COLO829 (cell line): Measurements from ENCODE around the gene INPPL1.
"Not testable (repeated sequence)": the region's sequence is repeated elsewhere in the genome, so short reads cannot be mapped to it uniquely, and the experiment has no call there.

Source experiments
- DNase-seq: peaks from one replicate; pipeline ENCODE4 v3.0.0; 2012; ENCODE audit warnings: low spot score

Gene INPPL1

GRCh38 chr11:72244361-72245262 lies 20.0 kb downstream of the INPPL1 start:
- DNase-seq: no peak

- no peak for DNase-seq
Measured at GRCh38 chr11:72245263-72245816, 20.8 kb downstream of the INPPL1 start.

GRCh38 chr11:72247584-72247983 lies 23.0 kb downstream of the INPPL1 start:
- no peak for DNase-seq

GRCh38 chr11:72249961-72250360 lies 25.4 kb downstream of the INPPL1 start:
- DNase-seq: no peak

- no peak for DNase-seq
Measured at GRCh38 chr11:72250661-72251464, 26.3 kb downstream of the INPPL1 start.

GRCh38 chr11:72251614-72252013 lies 27.0 kb downstream of the INPPL1 start:
- no peak for DNase-seq

GRCh38 chr11:72253392-72253791 lies 28.8 kb downstream of the INPPL1 start:
- DNase-seq: no peak

GRCh38 chr11:72254299-72254993 lies 29.9 kb downstream of the INPPL1 start:
- no peak for DNase-seq

- no peak for DNase-seq
Measured at GRCh38 chr11:72257570-72257969, 33.0 kb downstream of the INPPL1 start.

- no peak for DNase-seq
Measured at GRCh38 chr11:72259490-72259889, 34.9 kb downstream of the INPPL1 start.

- DNase-seq: no peak
Measured at GRCh38 chr11:72260574-72260973, 36.0 kb downstream of the INPPL1 start.

- DNase-seq: no peak
Measured at GRCh38 chr11:72263361-72263760, 38.8 kb downstream of the INPPL1 start.

- no peak for DNase-seq
Measured at GRCh38 chr11:72265951-72266350, 41.4 kb downstream of the INPPL1 start.

GRCh38 chr11:72266960-72267359 lies 42.4 kb downstream of the INPPL1 start:
- DNase-seq: not testable (repeated sequence)

GRCh38 chr11:72267956-72268617 lies 43.5 kb downstream of the INPPL1 start:
- no peak for DNase-seq

- no peak for DNase-seq
Measured at GRCh38 chr11:72271980-72272379, 47.4 kb downstream of the INPPL1 start.

GRCh38 chr11:72274435-72274834 lies 49.9 kb downstream of the INPPL1 start:
- no peak for DNase-seq

- DNase-seq: no peak
Measured at GRCh38 chr11:72278905-72279304, 54.3 kb downstream of the INPPL1 start.

GRCh38 chr11:72280037-72280436 lies 55.5 kb downstream of the INPPL1 start:
- no peak for DNase-seq

GRCh38 chr11:72280726-72281315 lies 56.3 kb downstream of the INPPL1 start:
- no peak for DNase-seq

GRCh38 chr11:72283947-72284346 lies 59.4 kb downstream of the INPPL1 start:
- no peak for DNase-seq
